ENCODE data around the gene SLC22A7.

DNA sequence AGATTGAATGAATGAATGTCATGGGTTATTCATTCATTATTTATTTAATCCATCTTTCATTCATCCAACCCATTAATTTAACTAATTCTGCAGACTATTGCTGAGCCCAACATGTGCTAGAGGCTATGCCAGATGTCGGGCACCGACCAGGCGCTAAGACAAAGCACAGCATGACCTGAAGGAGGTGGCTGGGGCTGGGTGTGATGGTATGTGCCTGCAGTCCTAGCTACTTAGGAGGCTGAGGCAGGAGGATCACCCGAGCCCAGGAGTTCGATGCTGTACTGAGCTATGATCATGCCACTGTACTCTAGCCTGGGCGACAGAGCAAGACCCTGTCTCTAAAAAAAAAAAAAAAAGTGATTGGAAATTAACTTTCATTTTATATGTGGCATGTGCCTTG is 5.7 kb upstream of the SLC22A7 start:
- TF ChIP-seq, protein P1, sequence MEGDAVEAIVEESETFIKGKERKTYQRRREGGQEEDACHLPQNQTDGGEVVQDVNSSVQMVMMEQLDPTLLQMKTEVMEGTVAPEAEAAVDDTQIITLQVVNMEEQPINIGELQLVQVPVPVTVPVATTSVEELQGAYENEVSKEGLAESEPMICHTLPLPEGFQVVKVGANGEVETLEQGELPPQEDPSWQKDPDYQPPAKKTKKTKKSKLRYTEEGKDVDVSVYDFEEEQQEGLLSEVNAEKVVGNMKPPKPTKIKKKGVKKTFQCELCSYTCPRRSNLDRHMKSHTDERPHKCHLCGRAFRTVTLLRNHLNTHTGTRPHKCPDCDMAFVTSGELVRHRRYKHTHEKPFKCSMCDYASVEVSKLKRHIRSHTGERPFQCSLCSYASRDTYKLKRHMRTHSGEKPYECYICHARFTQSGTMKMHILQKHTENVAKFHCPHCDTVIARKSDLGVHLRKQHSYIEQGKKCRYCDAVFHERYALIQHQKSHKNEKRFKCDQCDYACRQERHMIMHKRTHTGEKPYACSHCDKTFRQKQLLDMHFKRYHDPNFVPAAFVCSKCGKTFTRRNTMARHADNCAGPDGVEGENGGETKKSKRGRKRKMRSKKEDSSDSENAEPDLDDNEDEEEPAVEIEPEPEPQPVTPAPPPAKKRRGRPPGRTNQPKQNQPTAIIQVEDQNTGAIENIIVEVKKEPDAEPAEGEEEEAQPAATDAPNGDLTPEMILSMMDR (optimal IDR thresholded peaks at IDR 0.05 in 1 of 3, IDR thresholded peaks at IDR 0.05 in 1 of 3, conservative IDR thresholded peaks at IDR 0.05 in 1 of 3; ENCODE audit: extremely low read depth in 1 of 3, insufficient read depth in 2 of 3, low read length in 3 of 3) = no peak
- TF ChIP-seq EZH2 (IDR thresholded peaks at IDR 0.05; ENCODE audit: low read length) = no peak
